Cardiac fibroblast (primary cell): ENCODE results near the gene PLA2G1B.
A peak's percentile ranks its signal among the peaks of the same experiment; 100 is the strongest.

ENCODE experiments used
- DNase-seq, 2 donors: peaks; one replicate each; pipeline versions ENCODE4 v3.0.0 to v3.0.0-alpha.2; 2010; ENCODE audit warnings: low read depth in 2 of 2
- H3K4me3 ChIP-seq, 2 donors: replicated peaks in 1 of 2; 1 replicate in 1 of 2; 2 replicates in 1 of 2; pipeline ENCODE4 v1.5.1; 2011; ENCODE audit warnings: low read depth in 2 of 2, low read length in 2 of 2, mild to moderate bottlenecking in 2 of 2, moderate library complexity in 1 of 2
- CTCF ChIP-seq: IDR thresholded peaks from one replicate; pipeline ENCODE4 v1.5.1; 2011; ENCODE audit warnings: low read depth, mild to moderate bottlenecking, low read length, inconsistent platforms

The PLA2G1B gene

GRCh38 chr12:120316798-120317223 is 10.8 kb downstream of the PLA2G1B start:
- H3K4me3 ChIP-seq, result peak overlapping the region; percentile 67
- TF ChIP-seq CTCF, result no peak
- DNase-seq, result no peak

- peak; percentile 28 for TF ChIP-seq CTCF
Observed at GRCh38 chr12:120314220-120314619, 13.4 kb downstream of the PLA2G1B start.

GRCh38 chr12:120301962-120302815 is 25.4 kb downstream of the PLA2G1B start, which contains the start of gene SIRT4:
SIRT4 (plus strand) TSS chr12:120302321; CDS start chr12:120303562, 1,241 bp downstream.
- peak; percentile 71 for TF ChIP-seq CTCF
- H3K4me3 ChIP-seq, result peak within 1 kb of the TSS; percentile 57 to 61
- peak; percentile 94 to 97 for DNase-seq

More at GRCh38 chr12:120314220-120314619, 13.4 kb downstream of the PLA2G1B start:
- H3K4me3 ChIP-seq, result no peak overlapping the region
- peak in 1 of 2 donors; percentile 10 for DNase-seq

GRCh38 chr12:120292661-120293531 is 34.7 kb downstream of the PLA2G1B start, which contains the start of gene RNU4-1:
RNU4-1 (minus strand) TSS chr12:120293237.
- peak within 1 kb of the TSS; percentile 58 for H3K4me3 ChIP-seq
- no peak for TF ChIP-seq CTCF
- peak; percentile 95 to 96 for DNase-seq

GRCh38 chr12:120292411-120292660 is 35.2 kb downstream of the PLA2G1B start:
- DNase-seq, result no peak
- H3K4me3 ChIP-seq, result peak overlapping the region; percentile 58
- TF ChIP-seq CTCF, result no peak

- TF ChIP-seq CTCF, result no peak
- peak overlapping the region; percentile 11 to 32 for H3K4me3 ChIP-seq
- DNase-seq, result peak in 1 of 2 donors; percentile 13
Observed at GRCh38 chr12:120290609-120291305, 36.8 kb downstream of the PLA2G1B start.
